SU-DHL-6 (cell line): ENCODE measurements around the gene ENOX1.

Source experiments
- CTCF ChIP-seq: fragments of 200-600 bp; sonication (generic); IDR thresholded peaks from one replicate; pipeline ENCODE4 v1.5.1; 2017; ENCODE audit warnings: antibody characterized with exemption, mild to moderate bottlenecking, low read length, moderate library complexity; ENCODE audit not compliant: insufficient read depth, poor library complexity, severe bottlenecking
- EZH2phosphoT487 ChIP-seq: fragments of 200-600 bp; sonication (generic), shearing (Covaris generic); conservative IDR thresholded peaks from 2 replicates; pipeline ENCODE4 v1.6.1; 2018; ENCODE audit warnings: mild to moderate bottlenecking, antibody characterized with exemption, low read length, moderate library complexity, mixed read lengths

GRCh38 chr13:43433691-43434141, 353.1 kb downstream of the ENOX1 start:
- TF ChIP-seq CTCF (no peak), EZH2phosphoT487 (no peak)
